ENCODE measurements around the gene PRG2. TPM values are rescaled to one million over a fixed set of nuclear protein-coding genes. Genes with fewer than 3 reads are reported as not detected.

PRG2 gene
- total and polyA plus RNA-seq, 9 of the 15 experiments (the other 6 are each of a cell fraction or from before 2014, with no cell fraction given) = 1.8 to 78.0 (median 26.6) TPM

DNA sequence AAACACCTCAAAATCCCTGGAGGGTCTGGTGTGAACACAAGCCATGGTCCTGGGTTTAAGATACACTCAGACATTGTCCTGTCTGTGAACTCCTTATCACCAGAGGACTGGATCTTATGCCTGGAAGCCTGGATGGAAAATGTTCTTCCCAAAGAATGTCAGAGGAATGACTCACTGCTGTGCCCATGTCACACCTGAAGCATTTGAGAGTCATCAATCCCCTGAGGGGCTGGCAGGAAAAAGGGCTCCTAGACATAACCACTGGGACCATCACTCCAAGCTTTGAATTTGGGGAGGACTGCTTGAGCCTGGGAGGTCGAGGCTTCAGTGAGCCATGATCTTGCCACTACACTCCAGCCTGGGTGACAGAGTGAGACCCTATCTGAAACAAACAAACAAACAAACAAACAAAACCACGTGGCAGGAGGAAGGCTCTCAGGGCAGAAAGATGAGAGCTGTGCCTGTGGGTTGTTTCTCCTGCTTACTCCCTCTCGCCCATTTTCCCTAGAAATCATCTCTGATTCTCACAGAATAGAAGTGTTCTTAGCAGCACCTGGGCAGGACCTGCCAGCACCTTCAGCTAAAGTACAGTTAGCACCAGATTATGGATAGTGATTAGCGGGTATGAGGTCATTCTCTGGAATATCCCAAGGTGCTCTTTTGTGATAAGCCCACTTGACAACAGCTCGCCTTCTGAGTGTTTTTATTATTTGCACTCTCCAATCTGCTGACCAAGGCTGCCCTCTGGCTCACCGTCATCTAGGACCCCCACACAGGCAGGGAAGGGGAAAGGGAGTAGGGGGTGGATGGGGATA is 11.9 kb upstream of the PRG2 start:
- CTCF ChIA-PET (ENCODE audit: low intra/inter-chr PET ratio) = no interaction called here
- TF ChIP-seq, protein P1, sequence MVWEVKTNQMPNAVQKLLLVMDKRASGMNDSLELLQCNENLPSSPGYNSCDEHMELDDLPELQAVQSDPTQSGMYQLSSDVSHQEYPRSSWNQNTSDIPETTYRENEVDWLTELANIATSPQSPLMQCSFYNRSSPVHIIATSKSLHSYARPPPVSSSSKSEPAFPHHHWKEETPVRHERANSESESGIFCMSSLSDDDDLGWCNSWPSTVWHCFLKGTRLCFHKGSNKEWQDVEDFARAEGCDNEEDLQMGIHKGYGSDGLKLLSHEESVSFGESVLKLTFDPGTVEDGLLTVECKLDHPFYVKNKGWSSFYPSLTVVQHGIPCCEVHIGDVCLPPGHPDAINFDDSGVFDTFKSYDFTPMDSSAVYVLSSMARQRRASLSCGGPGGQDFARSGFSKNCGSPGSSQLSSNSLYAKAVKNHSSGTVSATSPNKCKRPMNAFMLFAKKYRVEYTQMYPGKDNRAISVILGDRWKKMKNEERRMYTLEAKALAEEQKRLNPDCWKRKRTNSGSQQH (CRISPR knock-in tag; IDR thresholded peaks at IDR 0.05) = no peak
- TF ChIP-seq RFX5 (IDR thresholded peaks at IDR 0.05; ENCODE audit: low read depth, low read length) (no peak), ZNF3 (CRISPR knock-in tag; IDR thresholded peaks at IDR 0.05) (no peak), FOXM1 (IDR thresholded peaks at IDR 0.05; ENCODE audit: low read depth) (no peak; the same call in 1 of the 2 replicates), FOXM1 (CRISPR knock-in tag; IDR thresholded peaks at IDR 0.05; ENCODE audit: low read depth) (no peak), CBX5 (IDR thresholded peaks at IDR 0.05; ENCODE audit: borderline replicate concordance, low read depth) (no peak), ZNF512 (tag; IDR thresholded peaks at IDR 0.05) (no peak), HOXB6 (CRISPR knock-in tag; IDR thresholded peaks at IDR 0.05; ENCODE audit: borderline replicate concordance) (no peak), ZNF511 (CRISPR knock-in tag; IDR thresholded peaks at IDR 0.05) (no peak), ZNF77 (CRISPR knock-in tag; IDR thresholded peaks at IDR 0.05) (no peak), STAT5B (CRISPR knock-in tag; IDR thresholded peaks at IDR 0.05) (no peak), ESRRB (CRISPR knock-in tag; IDR thresholded peaks at IDR 0.05; ENCODE audit: borderline replicate concordance) (no peak), ZBTB33 (CRISPR knock-in tag; IDR thresholded peaks at IDR 0.05) (no peak), IFI16 (CRISPR knock-in tag; IDR thresholded peaks at IDR 0.05) (no peak)
- TF ChIP-seq, protein P2, sequence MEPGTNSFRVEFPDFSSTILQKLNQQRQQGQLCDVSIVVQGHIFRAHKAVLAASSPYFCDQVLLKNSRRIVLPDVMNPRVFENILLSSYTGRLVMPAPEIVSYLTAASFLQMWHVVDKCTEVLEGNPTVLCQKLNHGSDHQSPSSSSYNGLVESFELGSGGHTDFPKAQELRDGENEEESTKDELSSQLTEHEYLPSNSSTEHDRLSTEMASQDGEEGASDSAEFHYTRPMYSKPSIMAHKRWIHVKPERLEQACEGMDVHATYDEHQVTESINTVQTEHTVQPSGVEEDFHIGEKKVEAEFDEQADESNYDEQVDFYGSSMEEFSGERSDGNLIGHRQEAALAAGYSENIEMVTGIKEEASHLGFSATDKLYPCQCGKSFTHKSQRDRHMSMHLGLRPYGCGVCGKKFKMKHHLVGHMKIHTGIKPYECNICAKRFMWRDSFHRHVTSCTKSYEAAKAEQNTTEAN (CRISPR knock-in tag; IDR thresholded peaks at IDR 0.05) = no peak

More for the DNA sequence above, 11.9 kb upstream of the PRG2 start:
- H2AFZ ChIP-seq (ENCODE audit: low read depth, low read length) = no peak overlapping the region
- H3K9me1 ChIP-seq (ENCODE audit: control insufficient read depth, insufficient read depth, low read length) = no peaks in the 10 kb centered on the region
- in situ Hi-C loops (cut with MboI) = no loop called here
- ATAC-seq (peak; percentile 64), FAIRE-seq (peak; percentile 82), DNase-seq (ENCODE audit: extremely low read depth in 1 of 4, low spot score in 3 of 4) (peak; percentile 65 to 80 (median 70))
- peaks cover 22% of the 10 kb centered on the region for H3K36me3 ChIP-seq (ENCODE audit: control insufficient read depth, insufficient read depth, low read length)
- BruUV-seq (replicated peaks) = no TSS peak
- H3K4me2 ChIP-seq (ENCODE audit: insufficient read depth, low read length) = peak overlapping the region; percentile 26; the same call in 1 of the 2 replicates
- peak overlapping the region; percentile 27; the same call in 1 of the 3 replicates for H3K27ac ChIP-seq (ENCODE audit: extremely low read depth, low read depth, low read length)
- H3K79me2 ChIP-seq (ENCODE audit: control insufficient read depth, insufficient read depth, low read length) = no peaks in the 10 kb centered on the region
- no peak overlapping the region for H3K9ac ChIP-seq (ENCODE audit: insufficient read depth in 1 of 2, low read depth in 2 of 2, low read length in 2 of 2)
- POLR2A ChIA-PET = interaction anchor here (1.0 to 2.8 kb wide), 5 partner anchors 9 to 32 kb away, joined by 3 to 18 read pairs (median 5); no protein-coding TSS in a partner anchor
- H3K4me1 ChIP-seq (replicated peaks in 1 of 2; ENCODE audit: control insufficient read depth in 2 of 2, insufficient read depth in 2 of 2, low read length in 2 of 2) = peaks cover 19 to 32% of the 10 kb centered on the region in 2 experiments; a peak in 4 of 5 replicates
- WGBS (ENCODE audit: insufficient coverage, low coverage, missing lambda C conversion rate) = 13% methylated on average over 6 of the region's 6 CpGs
- H4K20me1 ChIP-seq (replicated peaks; ENCODE audit: control insufficient read depth, insufficient read depth, low read length) = no peaks in the 10 kb centered on the region
- intact Hi-C loops (cut with micrococcal nuclease) = loop anchor here (2.0 kb wide), 2 partner anchors 22 to 44 kb away; no protein-coding TSS in a partner anchor
- H3K4me3 ChIP-seq = no peak overlapping the region
- H3K9me3 ChIP-seq (replicated peaks; ENCODE audit: control insufficient read depth, insufficient read depth, low read depth, low read length) = no peaks in the 10 kb centered on the region
- H3K27me3 ChIP-seq (ENCODE audit: control insufficient read depth in 2 of 2, insufficient read depth in 2 of 2, low read length in 2 of 2) = no peaks in the 10 kb centered on the region; a peak in 1 of 5 replicates

All from K562 (cell line).